HG03342 (cell line): ENCODE measurements around the gene EP300.
"Not testable (repeated sequence)": the region's sequence is repeated elsewhere in the genome, so short reads cannot be mapped to it uniquely, and the experiment has no call there.

Experiments used
- ATAC-seq: cut with Tn5 transposase; IDR thresholded peaks from one replicate; pipeline ENCODE4 v1.9.1; 2021; ENCODE audit warnings: mild to moderate bottlenecking, moderate library complexity; ENCODE audit not compliant: unreplicated experiment

Gene EP300

GRCh38 chr22:41146573-41146972 lies 54.2 kb downstream of the EP300 start:
- no peak for ATAC-seq

GRCh38 chr22:41147722-41148121 lies 55.3 kb downstream of the EP300 start:
- ATAC-seq = no peak

GRCh38 chr22:41152902-41153301 lies 60.5 kb downstream of the EP300 start:
- ATAC-seq = no peak

- no peak for ATAC-seq
Observed at GRCh38 chr22:41157083-41157482, 64.7 kb downstream of the EP300 start.

- no peak for ATAC-seq
Observed at GRCh38 chr22:41169157-41169556, 76.8 kb downstream of the EP300 start.

GRCh38 chr22:41171996-41172395 lies 79.6 kb downstream of the EP300 start:
- ATAC-seq = no peak

- ATAC-seq = no peak
Observed at GRCh38 chr22:41175546-41175945, 83.2 kb downstream of the EP300 start.

GRCh38 chr22:41177040-41177621 lies 84.7 kb downstream of the EP300 start:
- ATAC-seq = no peak

- no peak for ATAC-seq
Observed at GRCh38 chr22:41177622-41178424, 85.4 kb downstream of the EP300 start.

- no peak for ATAC-seq
Observed at GRCh38 chr22:41178425-41178975, 86.1 kb downstream of the EP300 start.

GRCh38 chr22:41180362-41180761 lies 88.0 kb downstream of the EP300 start:
- not testable (repeated sequence) for ATAC-seq

GRCh38 chr22:41180926-41181325 lies 88.5 kb downstream of the EP300 start:
- ATAC-seq = no peak

- ATAC-seq = no peak
Observed at GRCh38 chr22:41181349-41182241, 89.2 kb downstream of the EP300 start.

GRCh38 chr22:41184679-41185078 lies 92.3 kb downstream of the EP300 start:
- no peak for ATAC-seq

GRCh38 chr22:41191467-41191866 lies 99.1 kb downstream of the EP300 start:
- ATAC-seq = no peak

- no peak for ATAC-seq
Observed at GRCh38 chr22:41193829-41194228, 101.4 kb downstream of the EP300 start.

- no peak for ATAC-seq
Observed at GRCh38 chr22:41197038-41197972, 104.9 kb downstream of the EP300 start.

- no peak for ATAC-seq
Observed at GRCh38 chr22:41198027-41198580, 105.7 kb downstream of the EP300 start.

GRCh38 chr22:41201141-41201540 lies 108.7 kb downstream of the EP300 start:
- ATAC-seq = no peak

- ATAC-seq = no peak
Observed at GRCh38 chr22:41203118-41203517, 110.7 kb downstream of the EP300 start.
